ENCODE results near the gene IPO11.
A peak's percentile ranks its signal among the peaks of the same experiment; 100 is the strongest.

Gene IPO11

GRCh38 chr5:62412549-62413329 is at the start of gene IPO11:
TSS of gene IPO11 (plus strand) at chr5:62412763. CDS start at chr5:62437280, 24,517 bp downstream.
- peak within 1 kb of the TSS; percentile 57 for H3K9ac ChIP-seq (ENCODE audit: low read length)
- no peaks in the 10 kb centered on the region for H3K27me3 ChIP-seq (ENCODE audit: control insufficient read depth, insufficient read depth, low read length)
- peak within 1 kb of the TSS; percentile 80 for H3K27ac ChIP-seq (ENCODE audit: low read depth, low read length)
- no peaks in the 10 kb centered on the region for H3K36me3 ChIP-seq (ENCODE audit: control insufficient read depth, insufficient read depth, low read length)
- H3K4me3 ChIP-seq (ENCODE audit: low read length): peak within 1 kb of the TSS; percentile 78
- H3K4me1 ChIP-seq (ENCODE audit: control insufficient read depth, insufficient read depth, low read length): peaks cover 11% of the 10 kb centered on the region

- H3K4me1 ChIP-seq (ENCODE audit: control insufficient read depth, insufficient read depth, low read length): no peaks in the 10 kb centered on the region
- no peak overlapping the region for H3K9ac ChIP-seq (ENCODE audit: low read length)
- H3K4me3 ChIP-seq (ENCODE audit: low read length): no peak overlapping the region
- no peaks in the 10 kb centered on the region for H3K27me3 ChIP-seq (ENCODE audit: control insufficient read depth, insufficient read depth, low read length)
- H3K36me3 ChIP-seq (ENCODE audit: control insufficient read depth, insufficient read depth, low read length): peaks cover 7% of the 10 kb centered on the region
- no peak overlapping the region for H3K27ac ChIP-seq (ENCODE audit: low read depth, low read length)
Measured at GRCh38 chr5:62369039-62369438, 43.5 kb upstream of the IPO11 start.

GRCh38 chr5:62371409-62371808 is 41.2 kb upstream of the IPO11 start:
- no peak overlapping the region for H3K4me3 ChIP-seq (ENCODE audit: low read length)
- no peaks in the 10 kb centered on the region for H3K4me1 ChIP-seq (ENCODE audit: control insufficient read depth, insufficient read depth, low read length)
- no peak overlapping the region for H3K27ac ChIP-seq (ENCODE audit: low read depth, low read length)
- no peaks in the 10 kb centered on the region for H3K27me3 ChIP-seq (ENCODE audit: control insufficient read depth, insufficient read depth, low read length)
- no peak overlapping the region for H3K9ac ChIP-seq (ENCODE audit: low read length)
- H3K36me3 ChIP-seq (ENCODE audit: control insufficient read depth, insufficient read depth, low read length): peaks cover 5% of the 10 kb centered on the region

GRCh38 chr5:62372600-62372999 is 40.0 kb upstream of the IPO11 start:
- Histone ChIP-seq H3K4me3 (ENCODE audit: low read length) (no peak overlapping the region), H3K4me1 (ENCODE audit: control insufficient read depth, insufficient read depth, low read length) (no peaks in the 10 kb centered on the region), H3K27ac (ENCODE audit: low read depth, low read length) (no peak overlapping the region), H3K27me3 (ENCODE audit: control insufficient read depth, insufficient read depth, low read length) (no peaks in the 10 kb centered on the region), H3K36me3 (ENCODE audit: control insufficient read depth, insufficient read depth, low read length) (peaks cover 5% of the 10 kb centered on the region), H3K9ac (ENCODE audit: low read length) (no peak overlapping the region)

GRCh38 chr5:62373382-62373781 is 39.2 kb upstream of the IPO11 start:
- Histone ChIP-seq H3K27me3 (ENCODE audit: control insufficient read depth, insufficient read depth, low read length) (no peaks in the 10 kb centered on the region), H3K4me1 (ENCODE audit: control insufficient read depth, insufficient read depth, low read length) (no peaks in the 10 kb centered on the region), H3K27ac (ENCODE audit: low read depth, low read length) (no peak overlapping the region), H3K4me3 (ENCODE audit: low read length) (no peak overlapping the region), H3K36me3 (ENCODE audit: control insufficient read depth, insufficient read depth, low read length) (peaks cover 5% of the 10 kb centered on the region), H3K9ac (ENCODE audit: low read length) (no peak overlapping the region)

- H3K27me3 ChIP-seq (ENCODE audit: control insufficient read depth, insufficient read depth, low read length): no peaks in the 10 kb centered on the region
- H3K9ac ChIP-seq (ENCODE audit: low read length): no peak overlapping the region
- peaks cover 5% of the 10 kb centered on the region for H3K36me3 ChIP-seq (ENCODE audit: control insufficient read depth, insufficient read depth, low read length)
- no peaks in the 10 kb centered on the region for H3K4me1 ChIP-seq (ENCODE audit: control insufficient read depth, insufficient read depth, low read length)
- H3K4me3 ChIP-seq (ENCODE audit: low read length): no peak overlapping the region
- no peak overlapping the region for H3K27ac ChIP-seq (ENCODE audit: low read depth, low read length)
Measured at GRCh38 chr5:62374090-62374489, 38.5 kb upstream of the IPO11 start.

GRCh38 chr5:62375627-62376026 is 36.9 kb upstream of the IPO11 start:
- Histone ChIP-seq H3K4me3 (ENCODE audit: low read length) (no peak overlapping the region), H3K36me3 (ENCODE audit: control insufficient read depth, insufficient read depth, low read length) (peaks cover 5% of the 10 kb centered on the region), H3K27ac (ENCODE audit: low read depth, low read length) (no peak overlapping the region), H3K9ac (ENCODE audit: low read length) (no peak overlapping the region), H3K27me3 (ENCODE audit: control insufficient read depth, insufficient read depth, low read length) (no peaks in the 10 kb centered on the region), H3K4me1 (ENCODE audit: control insufficient read depth, insufficient read depth, low read length) (no peaks in the 10 kb centered on the region)

GRCh38 chr5:62376064-62376463 is 36.5 kb upstream of the IPO11 start:
- H3K27me3 ChIP-seq (ENCODE audit: control insufficient read depth, insufficient read depth, low read length): no peaks in the 10 kb centered on the region
- peaks cover 6% of the 10 kb centered on the region for H3K36me3 ChIP-seq (ENCODE audit: control insufficient read depth, insufficient read depth, low read length)

GRCh38 chr5:62385131-62385530 is 27.4 kb upstream of the IPO11 start:
- H3K4me1 ChIP-seq (ENCODE audit: control insufficient read depth, insufficient read depth, low read length): no peaks in the 10 kb centered on the region
- no peak overlapping the region for H3K4me3 ChIP-seq (ENCODE audit: low read length)
- H3K27me3 ChIP-seq (ENCODE audit: control insufficient read depth, insufficient read depth, low read length): no peaks in the 10 kb centered on the region
- peaks cover 22% of the 10 kb centered on the region for H3K36me3 ChIP-seq (ENCODE audit: control insufficient read depth, insufficient read depth, low read length)
- H3K27ac ChIP-seq (ENCODE audit: low read depth, low read length): no peak overlapping the region
- H3K9ac ChIP-seq (ENCODE audit: low read length): no peak overlapping the region

More at GRCh38 chr5:62376064-62376463, 36.5 kb upstream of the IPO11 start:
- Histone ChIP-seq H3K27ac (ENCODE audit: low read depth, low read length) (no peak overlapping the region), H3K4me3 (ENCODE audit: low read length) (no peak overlapping the region), H3K4me1 (ENCODE audit: control insufficient read depth, insufficient read depth, low read length) (no peaks in the 10 kb centered on the region), H3K9ac (ENCODE audit: low read length) (no peak overlapping the region)

GRCh38 chr5:62385816-62386400 is 26.7 kb upstream of the IPO11 start:
- H3K27ac ChIP-seq (ENCODE audit: low read depth, low read length): no peak overlapping the region
- no peaks in the 10 kb centered on the region for H3K27me3 ChIP-seq (ENCODE audit: control insufficient read depth, insufficient read depth, low read length)
- no peak overlapping the region for H3K4me3 ChIP-seq (ENCODE audit: low read length)
- H3K9ac ChIP-seq (ENCODE audit: low read length): no peak overlapping the region
- no peaks in the 10 kb centered on the region for H3K4me1 ChIP-seq (ENCODE audit: control insufficient read depth, insufficient read depth, low read length)
- peaks cover 22% of the 10 kb centered on the region for H3K36me3 ChIP-seq (ENCODE audit: control insufficient read depth, insufficient read depth, low read length)

- H3K27me3 ChIP-seq (ENCODE audit: control insufficient read depth, insufficient read depth, low read length): no peaks in the 10 kb centered on the region
- H3K9ac ChIP-seq (ENCODE audit: low read length): no peak overlapping the region
- no peak overlapping the region for H3K27ac ChIP-seq (ENCODE audit: low read depth, low read length)
- no peak overlapping the region for H3K4me3 ChIP-seq (ENCODE audit: low read length)
- H3K4me1 ChIP-seq (ENCODE audit: control insufficient read depth, insufficient read depth, low read length): no peaks in the 10 kb centered on the region
- peaks cover 16% of the 10 kb centered on the region for H3K36me3 ChIP-seq (ENCODE audit: control insufficient read depth, insufficient read depth, low read length)
Measured at GRCh38 chr5:62386824-62387223, 25.7 kb upstream of the IPO11 start.

- H3K36me3 ChIP-seq (ENCODE audit: control insufficient read depth, insufficient read depth, low read length): peaks cover 8% of the 10 kb centered on the region
- no peaks in the 10 kb centered on the region for H3K27me3 ChIP-seq (ENCODE audit: control insufficient read depth, insufficient read depth, low read length)
- H3K27ac ChIP-seq (ENCODE audit: low read depth, low read length): no peak overlapping the region
- no peak overlapping the region for H3K4me3 ChIP-seq (ENCODE audit: low read length)
- H3K4me1 ChIP-seq (ENCODE audit: control insufficient read depth, insufficient read depth, low read length): no peaks in the 10 kb centered on the region
- H3K9ac ChIP-seq (ENCODE audit: low read length): no peak overlapping the region
Measured at GRCh38 chr5:62395210-62395950, 17.2 kb upstream of the IPO11 start.

Measured in rectal smooth muscle tissue (tissue), 1 donor.